ENCODE measurements around the gene AHNAK2. TPM values are rescaled to one million over a fixed set of nuclear protein-coding genes. Genes with fewer than 3 reads are reported as not detected.
"Not testable (repeated sequence)": the region's sequence is repeated elsewhere in the genome, so short reads cannot be mapped to it uniquely, and the experiment has no call there.

The AHNAK2 gene
- 1 to 10 TPM; 1.4 to 2.0 (median 1.8) TPM for polyA plus RNA-seq (ENCODE audit: insufficient read length in 4 of 4)

GRCh38 chr14:104977681-104978653 lies at the start of gene AHNAK2:
AHNAK2 (minus strand) TSS chr14:104978374; CDS start chr14:104978237, 137 bp downstream.
- no peak for DNase-seq (ENCODE audit: low read depth in 4 of 4, low spot score in 2 of 4)

GRCh38 chr14:105027718-105028117 lies 49.5 kb upstream of the AHNAK2 start:
- DNase-seq (ENCODE audit: low read depth in 4 of 4, low spot score in 2 of 4): not testable (repeated sequence)

- no peak for DNase-seq (ENCODE audit: low read depth in 4 of 4, low spot score in 2 of 4)
Measured at GRCh38 chr14:105026802-105027563, 48.8 kb upstream of the AHNAK2 start.

GRCh38 chr14:105026033-105026785 lies 48.0 kb upstream of the AHNAK2 start:
- DNase-seq (ENCODE audit: low read depth in 4 of 4, low spot score in 2 of 4): no peak

- no peak for DNase-seq (ENCODE audit: low read depth in 4 of 4, low spot score in 2 of 4)
Measured at GRCh38 chr14:105025429-105025828, 47.3 kb upstream of the AHNAK2 start.

- DNase-seq (ENCODE audit: low read depth in 4 of 4, low spot score in 2 of 4): no peak
Measured at GRCh38 chr14:105023791-105024480, 45.8 kb upstream of the AHNAK2 start.

GRCh38 chr14:105023144-105023543 lies 45.0 kb upstream of the AHNAK2 start:
- no peak for DNase-seq (ENCODE audit: low read depth in 4 of 4, low spot score in 2 of 4)

GRCh38 chr14:105022276-105022670 lies 44.1 kb upstream of the AHNAK2 start:
- DNase-seq (ENCODE audit: low read depth in 4 of 4, low spot score in 2 of 4): no peak

- peak in 3 of 4 donors; percentile 46 to 66 (median 47) for DNase-seq (ENCODE audit: low read depth in 4 of 4, low spot score in 2 of 4)
Measured at GRCh38 chr14:105021656-105022275, 43.6 kb upstream of the AHNAK2 start.

- DNase-seq (ENCODE audit: low read depth in 4 of 4, low spot score in 2 of 4): peak; percentile 77 to 91 (median 88)
Measured at GRCh38 chr14:105020815-105021655, 42.9 kb upstream of the AHNAK2 start, which contains the start of gene CDCA4. CDCA4 (minus strand) TSS chr14:105021083; CDS start chr14:105011929, 9,154 bp downstream.

- peak in 2 of 4 donors; percentile 19 to 34 for DNase-seq (ENCODE audit: low read depth in 4 of 4, low spot score in 2 of 4)
Measured at GRCh38 chr14:105019861-105020814, 42.0 kb upstream of the AHNAK2 start.

GRCh38 chr14:105018414-105018813 lies 40.2 kb upstream of the AHNAK2 start:
- DNase-seq (ENCODE audit: low read depth in 4 of 4, low spot score in 2 of 4): no peak

GRCh38 chr14:105015905-105016304 lies 37.7 kb upstream of the AHNAK2 start:
- no peak for DNase-seq (ENCODE audit: low read depth in 4 of 4, low spot score in 2 of 4)

GRCh38 chr14:105015242-105015641 lies 37.1 kb upstream of the AHNAK2 start:
- DNase-seq (ENCODE audit: low read depth in 4 of 4, low spot score in 2 of 4): no peak

GRCh38 chr14:105014631-105015030 lies 36.5 kb upstream of the AHNAK2 start:
- DNase-seq (ENCODE audit: low read depth in 4 of 4, low spot score in 2 of 4): no peak

- DNase-seq (ENCODE audit: low read depth in 4 of 4, low spot score in 2 of 4): no peak
Measured at GRCh38 chr14:105014032-105014431, 35.9 kb upstream of the AHNAK2 start.

- DNase-seq (ENCODE audit: low read depth in 4 of 4, low spot score in 2 of 4): no peak
Measured at GRCh38 chr14:105013150-105013785, 35.1 kb upstream of the AHNAK2 start.

All from left renal cortex interstitium (tissue), 4 donors.